ENCODE measurements around the gene PEAR1.

GRCh38 chr1:156898161-156898566, 4.6 kb downstream of the PEAR1 start:
- TF ChIP-seq, protein P1, sequence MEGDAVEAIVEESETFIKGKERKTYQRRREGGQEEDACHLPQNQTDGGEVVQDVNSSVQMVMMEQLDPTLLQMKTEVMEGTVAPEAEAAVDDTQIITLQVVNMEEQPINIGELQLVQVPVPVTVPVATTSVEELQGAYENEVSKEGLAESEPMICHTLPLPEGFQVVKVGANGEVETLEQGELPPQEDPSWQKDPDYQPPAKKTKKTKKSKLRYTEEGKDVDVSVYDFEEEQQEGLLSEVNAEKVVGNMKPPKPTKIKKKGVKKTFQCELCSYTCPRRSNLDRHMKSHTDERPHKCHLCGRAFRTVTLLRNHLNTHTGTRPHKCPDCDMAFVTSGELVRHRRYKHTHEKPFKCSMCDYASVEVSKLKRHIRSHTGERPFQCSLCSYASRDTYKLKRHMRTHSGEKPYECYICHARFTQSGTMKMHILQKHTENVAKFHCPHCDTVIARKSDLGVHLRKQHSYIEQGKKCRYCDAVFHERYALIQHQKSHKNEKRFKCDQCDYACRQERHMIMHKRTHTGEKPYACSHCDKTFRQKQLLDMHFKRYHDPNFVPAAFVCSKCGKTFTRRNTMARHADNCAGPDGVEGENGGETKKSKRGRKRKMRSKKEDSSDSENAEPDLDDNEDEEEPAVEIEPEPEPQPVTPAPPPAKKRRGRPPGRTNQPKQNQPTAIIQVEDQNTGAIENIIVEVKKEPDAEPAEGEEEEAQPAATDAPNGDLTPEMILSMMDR (conservative IDR thresholded peaks at IDR 0.05 in 1 of 2, IDR thresholded peaks at IDR 0.05 in 1 of 2; ENCODE audit: extremely low read depth in 1 of 2, insufficient read depth in 1 of 2, low read depth in 1 of 2, low read length in 2 of 2): no peak
- TF ChIP-seq EZH2 (IDR thresholded peaks at IDR 0.05; ENCODE audit: borderline replicate concordance, low read length): no peak

Measured in mammary epithelial cell (primary cell).